ENCODE measurements around the gene ITPR1.

Gene ITPR1

DNA sequence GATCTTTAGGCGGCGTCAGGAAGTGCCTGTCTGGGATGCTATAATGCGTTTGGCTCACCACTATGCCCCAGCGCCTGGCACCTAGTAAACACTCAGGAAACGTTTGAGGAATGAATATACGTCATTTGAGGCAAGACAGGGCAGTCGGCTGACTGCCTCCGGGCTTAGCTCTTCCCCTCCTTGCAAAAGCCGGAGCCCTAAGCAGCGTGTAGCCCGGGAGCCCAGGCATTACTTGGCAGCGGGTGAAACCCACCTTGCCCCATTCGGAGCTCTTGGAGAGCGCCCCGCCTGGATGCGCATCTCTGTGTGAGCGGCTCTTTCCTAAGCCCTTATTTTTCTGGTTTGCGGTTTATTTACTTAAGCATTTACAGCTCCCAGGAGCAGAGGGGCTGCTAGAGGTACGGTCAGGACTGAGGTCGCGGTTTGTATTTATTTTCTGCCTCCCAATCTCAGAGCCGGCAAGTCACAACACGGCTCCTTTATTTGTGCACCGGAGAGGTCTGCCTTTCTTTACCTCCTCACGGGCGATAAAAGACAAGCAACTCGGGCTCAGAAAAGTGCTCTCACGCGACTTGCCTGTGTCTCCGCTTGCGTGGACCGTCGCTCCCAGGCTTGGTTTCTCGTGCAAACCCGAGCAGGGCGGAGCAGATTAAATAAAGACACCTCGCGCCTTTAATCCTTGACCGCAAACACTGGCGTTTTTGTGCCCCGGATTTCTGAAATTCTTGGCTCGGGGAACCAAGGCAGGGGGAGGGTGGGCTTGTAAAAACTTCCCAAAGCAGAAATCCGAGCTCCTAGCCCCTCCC is 737 bp upstream of the ITPR1 start:
- no peak for DNase-seq

DNA sequence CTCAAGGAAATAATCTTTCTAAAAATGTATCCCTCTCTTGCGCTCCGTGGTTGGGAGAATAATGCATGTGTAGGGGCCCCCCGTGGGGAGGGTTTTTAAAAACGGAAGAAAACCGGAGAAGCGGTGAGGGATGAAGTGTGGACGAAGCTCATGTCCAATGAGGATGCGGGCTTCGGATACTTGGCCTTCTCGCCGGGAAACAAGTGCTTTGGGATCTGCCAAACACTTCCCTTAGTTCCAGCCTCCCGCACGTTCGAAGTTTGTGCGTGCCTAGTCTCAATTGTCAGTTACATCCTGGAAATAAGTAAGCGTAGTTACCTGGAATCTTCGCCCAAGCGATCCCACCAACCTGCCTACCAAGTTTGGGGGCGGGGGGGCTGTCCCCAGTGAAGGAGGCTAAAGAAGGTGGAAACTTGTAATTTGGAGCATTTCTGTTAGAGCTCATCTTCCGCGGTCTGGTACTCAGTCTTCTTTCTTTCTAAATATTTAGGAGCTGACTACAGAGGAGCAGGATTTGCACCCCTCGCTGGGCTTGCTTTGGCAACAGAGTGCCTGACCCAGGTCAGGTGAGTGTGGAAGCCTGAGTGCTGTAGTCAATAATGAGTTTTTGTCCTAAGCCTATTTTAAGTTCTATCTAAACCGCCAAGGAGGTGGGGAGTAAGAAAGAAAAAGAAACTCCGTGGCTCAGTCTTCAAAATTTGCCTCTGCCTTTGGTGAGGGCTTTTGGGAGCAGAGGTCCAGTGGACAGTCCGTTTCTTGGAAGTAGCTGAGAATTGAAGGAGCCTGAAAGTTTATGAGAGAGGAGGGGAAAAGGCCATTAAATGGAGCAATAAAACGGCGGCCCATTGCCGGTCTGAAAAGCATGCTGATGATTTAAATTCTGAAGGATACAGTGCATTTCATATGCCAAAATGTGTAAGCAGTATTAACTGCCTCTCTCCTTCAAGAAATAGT is 1.1 kb downstream of the ITPR1 start:
- no peak for DNase-seq

DNA sequence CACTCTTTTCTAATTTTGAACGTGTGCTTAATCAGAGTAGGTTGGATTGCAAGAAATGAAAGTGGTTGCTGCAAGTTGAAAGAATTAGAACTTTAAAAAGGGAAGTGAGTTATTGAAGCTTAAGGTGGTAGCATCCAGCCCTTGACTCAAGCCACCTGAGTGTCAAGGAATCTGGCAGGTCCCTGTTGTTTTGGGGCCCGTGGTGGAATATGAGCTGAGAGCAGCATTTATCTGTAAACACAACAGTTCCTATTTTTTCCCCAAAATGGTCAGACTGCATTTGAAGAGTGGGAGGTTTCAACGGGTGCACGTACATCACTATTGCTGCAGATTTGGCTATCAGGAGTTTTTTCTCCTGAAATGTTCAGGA is 1.7 kb downstream of the ITPR1 start:
- DNase-seq, result no peak

DNA sequence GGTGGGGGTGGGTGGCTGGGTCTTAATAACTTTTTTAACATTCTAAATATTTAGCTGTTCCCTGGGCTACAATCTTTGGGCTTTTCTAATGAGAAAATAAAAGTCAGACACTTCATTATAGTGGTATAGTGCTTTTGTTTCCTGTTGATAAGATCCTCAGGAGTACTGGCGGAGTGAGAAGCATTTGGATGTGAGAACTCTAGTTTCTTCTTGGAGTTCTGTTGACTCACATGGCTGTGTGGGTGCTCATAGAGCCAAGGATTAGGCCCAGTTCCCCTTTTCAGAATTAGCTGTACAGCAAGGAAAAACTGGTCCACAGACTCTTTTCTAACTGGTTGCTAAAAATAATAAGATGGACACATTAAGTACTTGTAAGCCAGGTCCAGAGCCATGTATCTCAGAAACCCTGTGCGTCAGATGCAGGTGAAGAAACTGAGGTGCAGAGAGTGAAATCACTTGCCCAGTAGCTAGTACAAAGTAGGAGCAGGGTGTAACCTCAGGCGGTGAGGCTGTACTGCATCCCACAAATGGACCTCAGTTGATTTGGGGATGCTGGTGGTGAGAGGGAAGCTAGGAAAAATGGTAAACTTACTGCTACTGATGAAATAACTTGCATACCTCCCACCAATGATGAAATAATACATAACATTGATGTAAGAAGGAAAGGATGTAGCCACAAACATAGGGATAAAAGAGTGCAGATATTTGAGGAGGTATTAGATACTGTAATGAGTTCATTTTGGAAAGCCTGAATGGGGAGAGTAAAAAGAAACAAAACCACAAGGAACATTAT is 2.3 kb downstream of the ITPR1 start:
- no peak for DNase-seq

- no peak for DNase-seq
Measured at GRCh38 chr3:4496087-4496452, 2.9 kb downstream of the ITPR1 start.

DNA sequence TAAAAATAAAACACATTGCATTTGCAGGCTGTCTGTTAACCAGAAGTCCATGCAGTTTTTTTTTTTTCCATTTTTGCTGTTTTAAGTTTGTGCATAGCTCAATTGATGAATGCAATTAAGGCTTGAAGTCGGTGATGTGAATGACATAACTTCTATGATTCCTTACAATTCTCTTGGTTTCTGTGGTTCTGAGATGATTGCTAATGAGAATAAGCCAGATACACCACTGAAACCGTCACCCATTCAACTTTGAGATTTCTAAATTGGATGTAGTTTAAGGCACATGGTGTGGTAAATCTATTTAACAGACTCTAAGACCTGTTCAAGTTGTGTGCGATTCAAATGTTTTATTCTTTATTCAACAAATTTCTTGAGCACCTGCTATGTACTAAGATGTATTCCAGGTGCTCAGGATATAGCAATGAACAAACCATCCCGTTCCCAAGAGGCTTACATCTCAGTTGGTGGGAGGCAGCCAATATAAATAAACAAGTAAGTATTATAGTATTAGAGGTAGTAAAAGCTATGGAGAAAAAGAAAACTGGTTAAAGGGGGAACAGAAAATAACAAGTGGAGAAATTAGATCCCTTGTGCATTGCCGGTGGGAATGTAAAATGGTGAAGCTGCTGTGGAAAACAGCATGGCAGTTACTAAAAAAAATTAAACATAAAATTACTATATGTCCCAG is 4.0 kb downstream of the ITPR1 start:
- no peak for DNase-seq

GRCh38 chr3:4497843-4498324 is 4.7 kb downstream of the ITPR1 start:
- no peak for DNase-seq

GRCh38 chr3:4498446-4498845 is 5.3 kb downstream of the ITPR1 start:
- DNase-seq, result no peak

GRCh38 chr3:4501437-4501836 is 8.3 kb downstream of the ITPR1 start:
- DNase-seq, result no peak

DNA sequence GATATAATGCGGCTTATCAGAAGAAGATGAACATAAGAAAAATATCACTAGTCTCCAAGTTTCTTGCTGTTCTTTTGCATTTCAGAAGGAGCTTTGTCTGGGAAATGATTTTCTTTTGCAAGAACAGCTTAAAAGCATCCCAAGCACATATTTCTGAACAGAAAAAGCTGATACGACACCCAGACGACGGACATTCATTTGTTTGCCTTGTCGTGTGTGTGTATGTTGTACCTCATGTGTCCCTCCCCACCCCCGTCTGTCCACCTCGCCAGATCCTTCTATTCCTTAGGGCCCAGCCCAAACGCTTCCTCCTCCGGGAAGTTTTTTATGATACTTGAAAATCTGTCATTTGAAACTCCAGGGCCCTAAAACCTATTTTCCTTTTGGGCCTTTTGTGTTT is 8.8 kb downstream of the ITPR1 start:
- DNase-seq, result no peak

GRCh38 chr3:4503050-4503449 is 9.9 kb downstream of the ITPR1 start:
- DNase-seq, result no peak

DNA sequence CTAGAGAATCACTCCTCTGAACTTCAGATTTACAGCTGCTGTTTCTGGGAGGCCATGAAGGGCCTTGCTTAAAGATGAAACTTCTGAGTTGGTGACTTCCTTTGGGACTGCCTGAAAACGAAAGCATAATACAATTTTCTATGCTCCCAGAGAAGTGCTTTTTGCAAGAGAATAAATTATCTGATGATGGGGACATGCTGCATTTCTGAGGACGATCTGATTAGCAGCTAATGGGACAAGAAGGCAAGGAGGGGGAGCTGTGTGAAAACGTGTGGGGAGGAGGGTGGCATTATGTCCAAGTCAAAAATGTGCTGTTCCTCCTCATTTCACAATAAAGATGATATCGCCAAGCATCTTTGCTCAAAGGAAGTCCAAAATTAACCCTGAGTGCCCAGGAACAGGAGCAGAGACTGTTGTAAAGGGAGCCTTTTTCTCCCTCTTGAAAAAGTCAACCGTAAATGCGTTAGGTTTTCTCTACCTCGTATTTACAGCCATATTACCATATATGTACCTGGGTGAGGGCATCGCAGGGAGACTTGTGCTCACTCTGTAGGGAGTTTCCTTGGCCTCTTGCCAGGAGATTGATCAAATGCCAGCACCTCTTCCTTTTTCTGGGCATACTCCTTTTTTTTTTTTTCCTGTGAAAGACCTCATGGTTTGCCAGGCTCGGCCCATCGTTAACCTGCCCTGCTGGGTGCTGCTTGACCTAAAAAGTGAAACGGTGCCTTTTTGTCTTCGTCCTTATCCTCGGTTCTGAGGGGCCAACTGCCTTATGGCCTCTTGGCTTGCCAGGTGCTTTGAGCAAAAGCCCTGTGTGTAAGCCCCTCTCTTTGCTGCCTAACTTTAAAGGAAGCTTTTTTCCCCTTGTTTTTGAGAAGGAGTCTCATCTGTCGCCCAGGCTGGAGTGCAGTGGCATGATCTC is 11.5 kb downstream of the ITPR1 start:
- no peak for DNase-seq

DNA sequence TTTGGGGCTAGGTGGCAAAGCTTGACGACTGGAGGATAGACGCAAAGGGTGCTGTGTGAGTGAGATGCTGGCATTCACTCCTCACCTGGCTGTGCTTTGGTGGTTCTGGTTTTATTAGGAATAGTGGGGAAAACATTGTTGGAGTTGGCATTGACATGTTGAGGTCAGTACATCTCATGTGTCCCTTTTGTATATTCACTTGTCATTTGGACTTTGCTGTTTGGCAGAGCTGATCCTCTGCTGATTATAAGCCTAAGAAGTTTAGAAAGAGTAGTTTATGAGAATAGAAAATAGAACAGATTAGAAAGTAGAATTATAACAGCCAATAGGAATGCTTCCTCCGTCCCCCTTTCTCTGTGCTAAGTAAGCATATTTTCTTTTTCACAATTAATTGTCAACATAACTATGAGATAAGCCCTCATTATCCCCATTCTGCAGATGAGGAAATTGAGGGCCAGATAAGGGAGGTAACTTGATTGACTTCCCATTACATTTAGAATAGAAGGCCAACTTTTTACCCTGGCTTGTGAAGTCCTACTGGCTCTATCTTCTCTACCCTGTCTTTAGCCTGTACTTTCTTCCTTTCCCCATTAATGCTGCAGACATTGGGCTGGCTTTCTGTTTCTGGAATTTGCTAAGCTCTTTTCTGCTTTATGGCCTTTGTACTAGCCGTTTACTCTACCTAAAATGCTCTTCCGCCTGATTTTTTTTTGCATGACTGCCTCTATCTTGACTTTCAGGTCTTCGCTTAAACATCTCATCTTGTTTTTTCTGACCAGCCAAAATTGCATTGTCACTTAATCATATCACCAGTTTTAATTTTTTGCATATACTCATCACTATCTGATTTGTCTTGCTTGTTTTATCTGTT is 12.8 kb downstream of the ITPR1 start:
- DNase-seq, result no peak

- no peak for DNase-seq
Measured at GRCh38 chr3:4506559-4507023, 13.4 kb downstream of the ITPR1 start.

DNA sequence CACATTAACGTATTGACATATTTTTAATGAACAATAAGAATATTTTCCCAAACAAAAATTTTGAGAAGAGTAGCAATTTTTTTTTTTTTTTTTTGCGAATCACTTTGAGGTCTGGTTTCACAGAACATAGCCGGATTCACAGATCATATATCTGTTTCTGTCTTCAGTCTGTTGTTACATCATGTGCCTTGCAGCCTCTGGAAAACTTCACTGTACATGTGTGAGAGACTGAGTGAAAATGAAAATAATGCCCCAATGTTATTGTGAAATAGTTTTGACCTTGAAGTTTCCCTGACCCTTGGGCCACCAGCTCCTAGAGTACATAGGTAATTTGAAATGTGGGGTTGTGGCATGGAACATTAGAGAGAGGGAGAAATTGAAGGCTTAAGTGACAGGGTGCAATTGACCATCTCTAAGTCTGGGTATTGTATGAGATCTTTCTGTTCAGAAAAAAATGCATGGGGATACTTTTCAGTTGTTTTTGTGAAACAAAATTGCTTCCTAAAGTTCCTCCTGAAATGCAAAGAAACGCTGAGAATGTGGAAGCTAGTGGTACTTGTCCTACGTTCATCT is 14.0 kb downstream of the ITPR1 start:
- no peak for DNase-seq

GRCh38 chr3:4508048-4508981 is 15.2 kb downstream of the ITPR1 start:
- DNase-seq, result no peak

DNA sequence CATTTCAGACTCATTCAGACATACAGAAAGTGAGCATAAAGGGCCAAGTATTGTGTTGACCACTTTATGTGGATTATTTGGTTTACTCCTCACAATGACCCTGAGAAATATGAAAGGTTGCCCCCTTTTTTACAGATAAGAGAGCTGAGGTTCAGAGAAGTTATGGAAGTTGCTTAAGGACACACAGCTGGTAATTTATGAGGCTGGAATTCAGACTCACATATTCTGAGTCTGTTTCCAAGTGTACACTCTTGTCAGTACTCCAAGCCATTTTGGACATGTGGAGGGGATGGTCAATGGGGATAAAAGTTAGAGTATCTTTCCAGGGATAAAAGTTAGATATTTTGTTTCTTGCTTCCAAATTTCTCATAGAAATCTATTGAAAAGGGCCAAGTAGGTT is 15.9 kb downstream of the ITPR1 start:
- DNase-seq, result no peak

DNA sequence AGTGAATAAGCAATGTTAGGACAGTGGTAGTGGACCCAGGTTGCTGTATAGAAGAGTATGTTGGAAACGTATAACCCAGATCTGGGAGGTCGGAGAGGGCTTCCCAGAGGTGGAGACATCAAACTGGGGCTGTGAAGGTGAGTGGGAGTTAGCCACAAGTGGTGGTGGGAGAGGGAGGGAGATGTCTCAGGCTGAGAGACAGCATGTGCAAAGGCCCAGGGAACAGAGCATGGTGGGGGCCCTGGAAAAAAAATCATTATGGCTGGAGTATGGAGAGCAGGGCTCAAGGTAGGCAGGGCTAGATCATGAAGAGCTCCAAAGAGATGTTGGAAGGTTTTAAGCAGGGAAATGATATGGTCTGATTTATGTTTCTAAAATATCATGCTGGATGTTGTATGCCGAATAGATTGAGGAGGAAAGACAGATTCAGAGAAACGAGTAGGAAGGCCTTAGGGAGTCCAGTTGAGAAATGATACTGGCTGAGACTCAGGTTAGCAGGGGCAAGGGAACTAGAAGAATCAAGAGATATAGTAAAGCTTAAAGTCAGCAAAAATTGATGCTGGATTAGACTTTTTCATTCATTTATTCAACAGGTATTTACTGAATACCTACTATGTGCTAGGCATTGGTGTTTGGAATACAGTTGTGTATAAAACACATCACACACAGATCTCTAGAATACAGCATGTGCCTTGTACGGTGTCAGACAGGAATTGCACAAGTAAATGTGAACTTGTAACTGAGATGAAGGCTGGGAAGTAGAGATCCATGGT is 17.0 kb downstream of the ITPR1 start:
- DNase-seq, result no peak

All from SIG-M5 (cell line).